ENCODE results near the gene CHST10.

Gene CHST10

GRCh38 chr2:100413571-100413970 lies 3.9 kb downstream of the CHST10 start:
- no peak for DNase-seq

DNA sequence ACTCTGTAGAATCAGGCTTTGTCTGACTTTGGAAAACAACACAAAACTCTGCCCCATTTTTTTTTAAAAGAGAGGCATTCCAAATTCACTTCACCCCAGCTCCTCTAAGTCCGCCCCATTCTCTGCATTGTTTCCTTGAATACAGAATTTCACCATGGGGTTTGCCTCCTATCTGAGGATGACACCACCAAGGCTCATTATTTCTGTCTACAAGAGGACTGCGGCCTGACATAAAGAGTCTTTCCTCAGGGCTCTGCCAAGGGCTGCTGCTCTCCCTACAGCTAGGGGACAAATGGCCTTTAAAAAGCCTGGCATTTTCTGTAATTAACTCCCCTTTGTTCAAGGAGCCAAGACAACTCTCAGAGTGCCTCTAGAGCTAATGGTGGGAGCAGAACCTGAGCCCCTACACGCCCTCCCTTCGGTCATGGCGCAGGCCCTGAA lies 4.6 kb downstream of the CHST10 start:
- no peak for DNase-seq

DNA sequence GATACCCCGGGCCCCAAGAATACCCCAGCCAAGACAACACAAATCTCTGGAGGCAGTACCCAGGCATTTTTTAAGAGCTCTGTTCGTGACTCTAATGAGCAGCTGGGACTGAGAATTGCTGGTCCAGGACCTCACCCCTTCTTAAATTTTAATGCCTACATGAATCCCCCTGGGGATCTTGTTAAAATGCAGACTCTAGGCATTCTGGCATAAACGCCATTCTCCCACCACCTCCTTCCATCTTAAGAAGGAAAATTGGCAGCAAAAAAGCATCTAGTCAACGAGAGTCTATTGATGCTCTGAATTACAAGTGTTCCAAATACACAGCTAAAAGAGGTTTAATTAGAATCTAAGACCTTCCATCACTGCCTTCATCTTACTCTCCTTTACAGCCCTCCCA lies 5.0 kb downstream of the CHST10 start:
- DNase-seq: no peak

DNA sequence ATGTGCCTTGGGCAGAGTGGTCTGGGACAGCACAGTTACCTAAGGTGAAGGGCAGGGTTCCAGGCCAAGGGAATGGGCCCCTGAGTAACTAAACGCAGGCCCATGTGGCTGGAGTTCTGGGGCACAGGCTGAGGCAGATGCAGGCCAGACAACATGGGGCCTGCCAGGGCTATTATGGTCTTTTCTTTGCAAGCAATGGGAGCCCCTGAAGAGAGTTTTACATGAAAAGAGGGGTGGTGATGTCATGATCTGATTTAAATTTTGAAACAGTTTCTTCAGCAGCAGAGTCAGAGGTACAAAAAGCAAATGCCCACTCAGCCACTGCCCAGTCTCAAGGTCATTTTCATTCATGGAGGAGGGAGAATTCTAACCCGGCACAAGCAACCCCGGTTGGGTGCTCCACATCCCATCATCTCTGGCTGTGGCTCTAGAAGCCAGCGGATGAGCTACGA lies 5.6 kb downstream of the CHST10 start:
- no peak for DNase-seq

GRCh38 chr2:100409975-100410647 lies 7.4 kb downstream of the CHST10 start:
- DNase-seq: no peak

- no peak for DNase-seq
Observed at GRCh38 chr2:100409461-100409860, 8.0 kb downstream of the CHST10 start.

GRCh38 chr2:100408941-100409340 lies 8.5 kb downstream of the CHST10 start:
- DNase-seq: no peak

GRCh38 chr2:100408104-100408503 lies 9.4 kb downstream of the CHST10 start:
- no peak for DNase-seq

- no peak for DNase-seq
Observed at GRCh38 chr2:100407563-100407962, 9.9 kb downstream of the CHST10 start.

- DNase-seq: no peak
Observed at GRCh38 chr2:100407073-100407472, 10.4 kb downstream of the CHST10 start.

DNA sequence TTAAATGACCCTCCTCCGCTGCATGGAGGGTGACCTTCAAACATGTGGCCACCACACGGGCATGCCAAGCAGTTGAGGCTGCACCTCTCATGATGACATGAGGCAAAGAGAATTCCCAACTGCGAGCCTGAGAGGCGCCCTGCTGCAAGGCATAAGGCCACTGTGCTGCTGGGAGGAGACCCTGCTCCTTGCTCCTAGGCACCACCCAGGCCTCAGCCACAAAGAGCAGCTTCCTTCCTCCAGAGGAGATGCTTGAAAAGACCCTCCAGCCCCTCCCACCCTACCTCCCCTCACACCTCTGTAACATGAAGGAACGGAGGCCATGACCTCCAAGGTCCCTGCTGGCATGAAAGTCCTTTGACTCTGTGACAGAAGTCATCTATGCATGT lies 11.4 kb downstream of the CHST10 start:
- DNase-seq: no peak

GRCh38 chr2:100405403-100406119 lies 11.9 kb downstream of the CHST10 start:
- DNase-seq: no peak

DNA sequence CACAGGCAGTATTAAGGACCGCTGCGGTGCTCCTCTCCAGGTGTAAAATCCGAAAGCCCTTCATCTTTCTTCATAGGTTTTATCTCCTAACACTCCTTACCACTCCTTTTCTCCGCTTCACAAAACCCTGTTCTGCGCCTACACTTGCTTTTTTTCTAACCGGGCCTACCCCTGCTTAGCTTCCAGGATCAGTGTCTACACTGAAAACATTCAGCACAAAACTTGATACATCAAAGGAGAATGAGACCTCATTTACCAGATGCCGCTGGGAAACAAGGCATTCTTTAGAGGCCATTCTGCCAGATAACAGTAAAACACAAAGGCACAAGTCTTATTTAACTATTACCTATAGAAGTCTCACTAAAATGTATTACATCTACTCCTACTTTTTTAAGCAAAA lies 13.1 kb downstream of the CHST10 start:
- no peak for DNase-seq

DNA sequence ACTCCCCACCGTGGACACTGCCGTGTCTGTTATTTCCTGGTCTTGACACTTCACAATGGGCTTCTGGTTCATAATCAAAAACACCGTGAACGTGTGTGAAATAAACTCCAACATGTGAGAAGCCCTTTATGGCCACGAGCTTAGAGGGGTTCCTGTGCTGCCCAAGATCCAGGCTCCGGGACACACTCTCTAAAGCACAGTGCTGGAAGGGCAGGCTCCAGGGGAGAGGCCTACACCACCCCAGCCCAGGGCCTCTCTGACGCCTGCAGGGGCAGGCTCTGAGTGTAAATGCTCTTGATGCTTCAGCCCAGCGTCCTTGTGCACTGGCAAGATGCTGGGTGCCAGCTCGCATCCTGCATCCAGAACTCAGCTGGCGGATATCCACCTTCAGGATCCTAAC lies 13.7 kb downstream of the CHST10 start:
- DNase-seq: no peak

GRCh38 chr2:100401268-100401667 lies 16.2 kb downstream of the CHST10 start:
- no peak for DNase-seq

- DNase-seq: no peak
Observed at GRCh38 chr2:100399714-100400113, 17.8 kb downstream of the CHST10 start.

- DNase-seq: no peak
Observed at GRCh38 chr2:100397976-100398375, 19.5 kb downstream of the CHST10 start.

DNA sequence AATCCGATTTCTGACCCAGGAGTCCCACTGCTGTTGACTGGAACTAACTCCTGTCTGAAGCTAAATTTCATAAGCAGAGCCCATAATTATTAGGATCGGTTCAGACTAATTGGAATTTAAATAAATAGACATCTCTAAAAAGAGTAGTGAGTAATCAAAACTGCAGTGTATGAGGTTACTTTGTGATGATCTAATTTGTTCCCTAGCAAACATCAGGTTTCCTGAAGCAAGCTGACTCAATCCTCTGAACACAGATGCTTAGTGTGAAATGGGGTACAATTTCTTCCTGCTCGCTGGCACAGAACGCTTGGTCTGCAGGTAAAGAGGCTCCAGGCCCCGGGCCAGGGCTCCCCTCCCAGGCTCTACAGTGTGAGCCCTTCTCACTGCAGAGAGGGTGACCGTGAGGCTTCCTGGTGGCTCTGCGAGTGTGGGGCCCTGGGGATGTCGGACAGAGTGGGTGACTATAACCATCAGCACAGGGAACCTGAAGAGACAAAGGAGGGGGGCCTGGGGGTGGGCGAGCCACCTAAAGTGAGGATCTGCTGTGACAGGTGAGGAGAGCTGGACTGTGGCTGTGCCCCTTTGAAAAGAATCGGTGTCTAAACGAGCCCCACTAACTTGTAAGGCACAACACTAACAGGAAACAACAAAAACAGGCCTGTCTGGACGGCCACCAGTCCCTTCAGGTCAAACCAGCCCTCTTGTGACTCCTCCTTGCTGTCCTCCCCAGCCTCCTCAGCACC lies 20.2 kb downstream of the CHST10 start:
- DNase-seq: no peak

- no peak for DNase-seq
Observed at GRCh38 chr2:100396483-100396882, 21.0 kb downstream of the CHST10 start.

GRCh38 chr2:100395532-100396350 lies 21.7 kb downstream of the CHST10 start:
- DNase-seq: no peak

- no peak for DNase-seq
Observed at GRCh38 chr2:100394111-100394641, 23.3 kb downstream of the CHST10 start.

DNA sequence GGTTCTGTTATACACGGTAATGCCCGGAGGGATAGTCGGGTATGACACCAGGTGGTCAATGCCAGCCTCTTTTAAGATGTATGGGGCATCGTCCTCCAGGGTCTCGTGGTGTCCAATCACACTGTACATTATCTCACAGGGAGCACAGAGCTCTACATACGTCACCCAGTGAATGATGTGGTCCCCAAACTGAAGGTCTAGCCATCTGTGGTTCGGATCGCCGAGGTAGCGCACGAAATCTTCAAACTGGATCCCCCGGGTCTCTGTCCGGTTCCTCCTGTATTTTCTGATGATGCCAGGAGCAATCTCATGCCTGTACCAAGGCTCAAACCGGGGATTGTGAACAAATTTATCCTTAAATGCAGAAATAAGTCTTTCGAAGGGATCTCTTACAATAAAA lies 24.1 kb downstream of the CHST10 start:
- no peak for DNase-seq

DNA sequence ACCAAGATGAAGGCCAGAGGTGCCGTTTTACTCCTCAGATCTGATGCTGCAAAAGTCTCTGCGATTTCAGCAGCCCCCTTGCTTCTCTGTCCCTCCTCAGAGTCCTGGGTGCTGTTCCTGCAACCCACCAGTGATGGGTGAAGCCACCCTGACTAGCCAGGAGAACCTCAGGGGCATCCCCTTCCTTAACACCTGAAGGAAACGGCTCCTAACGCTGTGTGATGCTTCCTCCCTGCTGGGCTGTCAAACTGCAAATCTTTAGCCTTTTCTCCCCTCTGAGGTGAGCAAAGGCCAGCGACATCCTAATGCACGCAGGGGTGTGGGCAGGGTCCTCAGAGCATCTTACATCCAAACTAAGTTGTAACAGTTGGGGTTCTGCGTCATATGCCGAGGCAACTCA lies 24.8 kb downstream of the CHST10 start:
- no peak for DNase-seq

Data from EL (cell line).